ENCODE measurements around the gene PPP1R12C.

PPP1R12C gene

DNA sequence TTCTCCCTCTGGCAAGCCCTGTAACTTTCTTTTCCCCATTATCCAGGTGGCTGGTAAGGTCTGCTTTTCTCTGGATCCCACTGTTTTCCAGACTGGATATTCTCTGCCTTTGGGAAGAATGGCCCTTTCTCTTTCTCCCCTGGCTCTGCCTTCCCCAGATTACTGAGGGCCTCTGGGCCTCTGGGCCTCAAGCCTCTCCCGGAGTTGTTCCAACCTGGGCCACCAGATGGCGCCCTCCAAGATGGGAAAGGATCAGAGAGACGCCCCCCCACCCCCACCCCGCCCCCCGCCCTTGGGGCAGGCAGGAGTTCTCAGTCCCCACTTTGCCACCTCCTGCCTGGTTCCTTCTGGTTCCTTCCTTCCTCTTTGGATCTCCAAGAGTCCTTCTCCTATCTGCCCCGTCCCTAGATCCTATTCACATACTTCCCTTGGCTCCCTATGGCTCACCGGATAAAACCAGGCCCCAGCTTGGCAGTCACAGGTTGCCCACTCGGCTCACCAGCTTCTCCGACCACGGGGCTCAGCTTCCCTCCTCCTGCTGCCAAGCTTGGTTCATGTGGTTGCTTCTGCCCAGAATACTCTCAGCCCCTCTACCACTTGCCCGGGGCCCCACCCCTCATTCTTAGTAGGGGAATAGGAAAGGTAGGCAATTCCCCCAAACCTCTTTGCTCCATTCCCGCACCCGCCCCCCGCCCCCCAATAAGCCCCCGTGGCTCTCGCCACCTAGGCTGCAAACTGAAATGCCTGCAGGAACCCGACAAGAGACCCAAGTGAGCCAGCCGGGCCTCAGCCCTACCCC is 28.7 kb downstream of the PPP1R12C start:
- peak; percentile 19 for DNase-seq

DNA sequence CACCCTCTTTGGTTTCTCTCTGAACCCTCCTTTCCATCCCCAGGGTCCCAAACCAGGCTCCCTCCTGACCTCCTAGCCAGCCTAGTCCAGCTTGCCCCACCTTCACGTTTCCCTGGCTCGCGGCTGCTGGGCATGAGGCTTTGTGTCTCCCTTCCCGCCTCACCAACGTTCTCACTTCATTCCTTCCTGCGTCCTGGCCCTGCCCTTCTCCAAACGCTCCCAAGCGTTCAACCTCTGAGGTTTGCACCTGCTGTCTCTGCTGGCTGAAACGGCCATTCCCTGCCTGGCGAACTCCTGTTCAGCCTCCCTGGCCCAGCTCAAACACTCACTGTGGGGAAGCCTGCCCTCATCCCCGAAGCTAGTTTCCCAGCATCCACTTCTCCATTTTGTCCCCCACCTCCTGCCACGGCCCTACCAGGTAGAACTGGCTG is 29.4 kb downstream of the PPP1R12C start:
- no peak for DNase-seq

GRCh38 chr19:55087542-55087901 is 29.9 kb downstream of the PPP1R12C start:
- no peak for DNase-seq

DNA sequence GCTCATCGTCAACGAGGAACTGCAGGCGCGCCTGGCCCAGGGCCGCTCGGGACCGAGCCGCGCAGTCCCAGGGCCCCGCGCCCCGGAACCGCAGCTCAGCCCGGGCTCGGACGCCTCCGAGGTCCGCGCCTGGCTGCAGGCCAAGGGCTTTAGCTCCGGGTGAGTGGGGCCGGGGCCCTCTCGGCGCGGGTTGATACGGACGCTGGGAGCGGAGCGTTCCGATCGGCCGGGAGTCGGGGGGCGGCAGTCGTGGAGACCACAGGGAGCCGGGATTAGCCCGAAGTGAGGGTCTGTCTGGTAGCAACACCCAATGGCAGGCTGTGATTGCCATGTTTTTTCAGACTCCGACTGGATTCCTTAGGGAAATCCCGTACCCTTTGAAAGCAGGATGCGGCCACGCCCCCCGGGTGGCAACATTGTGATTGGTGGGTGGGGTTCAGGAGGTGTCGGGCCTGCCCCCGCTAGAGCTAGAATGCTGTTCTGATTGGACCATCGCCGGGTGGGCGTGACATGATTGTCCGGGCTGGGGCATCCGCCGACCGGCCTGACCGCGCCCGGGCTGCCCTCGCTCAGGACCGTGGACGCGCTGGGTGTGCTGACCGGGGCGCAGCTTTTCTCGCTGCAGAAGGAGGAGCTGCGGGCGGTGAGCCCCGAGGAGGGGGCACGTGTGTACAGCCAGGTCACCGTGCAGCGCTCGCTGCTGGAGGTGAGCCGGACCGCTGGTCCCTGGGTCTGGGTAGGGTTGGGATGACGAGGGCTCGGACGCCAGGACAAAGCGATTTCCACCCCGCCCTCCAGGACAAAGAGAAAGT is 30.5 kb downstream of the PPP1R12C start:
- peak; percentile 85 for DNase-seq

- no peak for DNase-seq
These were observed 31.3 kb downstream of the PPP1R12C start for GRCh38 chr19:55085923-55086715.

DNA sequence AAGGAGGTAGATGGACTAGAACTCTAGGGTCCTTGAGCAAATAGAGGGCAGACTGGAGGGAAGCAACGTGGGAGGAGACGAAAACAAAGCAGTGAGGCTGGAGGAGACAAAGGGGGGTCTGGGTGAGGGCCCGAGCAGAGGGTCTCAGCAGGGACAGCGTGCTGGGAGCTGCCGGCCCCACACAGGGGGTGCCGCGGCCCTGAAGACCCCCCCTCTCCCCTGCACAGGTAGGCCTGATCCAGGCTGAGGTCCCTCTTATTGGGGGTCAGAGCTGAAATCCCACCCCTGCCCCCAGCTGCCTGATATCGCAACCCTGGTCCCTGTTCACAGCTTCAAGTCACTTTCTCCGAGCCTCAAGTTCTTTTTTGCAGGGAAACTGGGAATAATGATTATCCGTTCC is 33.0 kb downstream of the PPP1R12C start:
- DNase-seq: no peak

- no peak for DNase-seq
These were observed 34.2 kb downstream of the PPP1R12C start for GRCh38 chr19:55083004-55083850.

DNA sequence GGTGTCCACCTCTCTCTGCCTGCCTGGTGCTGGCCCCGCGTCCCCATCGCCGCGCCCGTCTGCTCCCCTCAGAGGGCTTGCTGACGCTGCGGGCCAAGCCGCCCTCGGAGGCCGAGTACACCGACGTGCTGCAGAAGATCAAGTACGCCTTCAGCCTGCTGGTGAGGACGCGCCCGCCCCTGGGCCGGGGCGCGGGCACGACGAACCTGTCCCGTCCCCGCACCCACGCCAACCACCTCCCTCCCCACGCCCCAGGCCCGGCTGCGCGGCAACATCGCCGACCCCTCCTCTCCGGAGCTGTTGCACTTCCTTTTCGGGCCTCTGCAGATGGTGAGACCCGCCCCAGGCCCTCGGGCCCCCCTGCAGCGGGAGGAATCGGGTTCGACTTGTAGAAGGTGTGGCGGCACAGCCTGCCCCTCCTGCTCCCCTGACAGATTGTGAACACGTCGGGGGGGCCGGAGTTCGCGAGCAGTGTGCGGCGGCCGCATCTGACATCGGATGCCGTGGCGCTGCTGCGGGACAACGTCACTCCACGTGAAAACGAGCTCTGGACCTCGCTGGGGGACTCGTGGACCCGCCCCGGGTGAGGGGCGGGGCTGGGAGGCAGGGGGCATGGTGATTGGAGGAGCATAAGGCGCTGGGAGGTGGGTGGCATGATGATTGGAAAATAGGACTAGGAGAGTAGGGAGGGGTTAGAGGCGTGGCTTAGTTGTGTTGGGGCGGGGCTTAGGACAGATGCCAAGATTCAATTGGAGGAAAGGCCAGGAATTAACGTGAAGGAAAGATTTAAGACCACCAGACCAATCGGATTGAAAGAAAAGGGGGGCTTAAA is 35.2 kb downstream of the PPP1R12C start:
- DNase-seq: no peak

DNA sequence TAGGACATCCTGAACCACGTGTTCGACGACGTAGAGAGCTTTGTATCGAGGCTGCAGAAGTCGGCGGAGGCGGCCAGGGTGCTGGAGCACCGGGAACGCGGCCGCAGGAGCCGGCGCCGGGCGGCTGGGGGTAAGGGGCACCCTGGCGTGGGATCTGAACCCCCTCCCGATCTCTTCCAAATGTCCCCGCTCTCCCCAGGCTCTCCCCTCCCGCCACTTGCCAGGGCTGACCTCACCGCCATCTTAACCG is 35.7 kb downstream of the PPP1R12C start:
- no peak for DNase-seq

- DNase-seq: no peak
These were observed 36.3 kb downstream of the PPP1R12C start for GRCh38 chr19:55080968-55081769.

- DNase-seq: no peak
These were observed 37.1 kb downstream of the PPP1R12C start for GRCh38 chr19:55080121-55080967.

DNA sequence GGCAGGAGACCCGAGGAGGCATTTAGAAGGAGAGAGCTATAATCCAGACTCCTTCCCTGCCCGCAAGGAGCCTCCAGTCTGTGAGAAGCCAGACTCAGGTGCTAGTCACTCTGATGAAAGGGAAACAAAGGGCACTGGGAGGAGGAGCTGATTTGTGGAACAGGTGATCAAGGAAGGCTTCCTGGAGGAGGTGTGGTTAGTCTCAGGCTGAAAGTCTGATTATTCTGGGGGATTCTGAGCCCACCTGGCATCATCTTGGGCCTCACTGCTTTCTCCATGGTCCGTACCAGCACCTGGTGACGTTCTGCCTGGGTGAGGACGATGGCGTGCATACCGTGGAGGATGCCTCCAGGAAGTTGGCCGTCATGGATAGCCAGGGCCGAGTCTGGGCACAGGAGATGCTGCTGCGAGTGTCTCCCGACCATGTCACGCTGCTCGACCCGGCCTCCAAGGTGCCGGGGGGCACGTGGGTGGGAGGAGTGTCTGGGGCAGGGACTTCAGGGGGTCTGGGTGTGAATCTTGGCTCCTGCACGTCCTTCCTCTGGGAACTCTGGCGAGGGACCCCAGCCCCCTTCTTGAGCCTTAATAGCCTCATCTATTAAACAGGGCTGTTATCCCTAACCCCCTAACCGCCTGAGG is 37.9 kb downstream of the PPP1R12C start:
- DNase-seq: no peak

DNA sequence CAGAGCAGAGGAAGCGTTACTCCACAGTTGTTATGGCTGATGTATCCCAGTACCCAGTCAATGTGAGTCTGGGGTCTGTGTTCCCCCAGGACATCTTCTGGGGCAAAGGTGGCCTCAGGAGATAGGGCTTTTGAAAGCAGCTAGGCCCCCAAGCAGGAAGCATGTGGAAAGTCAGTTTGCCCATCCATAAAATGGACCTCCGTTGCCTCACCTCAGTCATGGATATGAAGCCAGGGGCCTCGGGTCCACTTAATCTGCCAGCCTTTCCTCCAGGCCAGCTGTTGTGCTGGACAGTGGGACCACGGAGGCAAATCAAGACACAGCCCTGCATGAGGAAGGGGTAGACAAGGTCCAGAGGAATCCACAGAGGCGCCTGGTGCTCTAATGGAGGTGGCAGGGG is 38.4 kb downstream of the PPP1R12C start:
- DNase-seq: no peak

DNA sequence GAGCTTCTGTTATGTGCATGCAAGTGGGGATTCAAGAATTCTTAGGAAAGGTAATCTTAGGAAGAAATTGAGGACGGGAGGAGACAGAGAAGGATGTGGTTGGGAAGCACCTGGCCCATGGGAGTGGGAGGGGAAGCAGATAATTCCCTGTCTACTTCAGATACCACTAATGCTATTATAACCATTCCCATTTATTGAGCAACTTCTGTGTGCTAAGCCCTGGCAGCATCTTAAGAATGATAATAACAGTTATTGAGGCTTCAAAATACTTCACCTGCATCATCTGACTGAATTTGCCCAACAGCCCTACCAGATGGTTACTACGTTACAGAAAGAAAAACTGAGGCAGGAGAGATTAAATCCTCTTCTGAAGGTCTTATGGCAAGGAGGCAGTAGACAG is 40.3 kb downstream of the PPP1R12C start:
- DNase-seq: no peak

- DNase-seq: no peak
These were observed 41.1 kb downstream of the PPP1R12C start for GRCh38 chr19:55076321-55076720.

- DNase-seq: peak; percentile 87
These were observed 42.0 kb downstream of the PPP1R12C start, which contains the start of gene EPS8L1 for GRCh38 chr19:55075371-55075998. TSS of gene EPS8L1 (plus strand) at chr19:55075869. CDS start at chr19:55076445, 576 bp downstream.

- DNase-seq: no peak
These were observed 45.5 kb downstream of the PPP1R12C start for GRCh38 chr19:55071913-55072312.

- DNase-seq: peak; percentile 80
These were observed 46.3 kb downstream of the PPP1R12C start for GRCh38 chr19:55071129-55071502.

Data from kidney glomerular epithelial cell (primary cell).